ENCODE results near the gene COL4A2.

DNA sequence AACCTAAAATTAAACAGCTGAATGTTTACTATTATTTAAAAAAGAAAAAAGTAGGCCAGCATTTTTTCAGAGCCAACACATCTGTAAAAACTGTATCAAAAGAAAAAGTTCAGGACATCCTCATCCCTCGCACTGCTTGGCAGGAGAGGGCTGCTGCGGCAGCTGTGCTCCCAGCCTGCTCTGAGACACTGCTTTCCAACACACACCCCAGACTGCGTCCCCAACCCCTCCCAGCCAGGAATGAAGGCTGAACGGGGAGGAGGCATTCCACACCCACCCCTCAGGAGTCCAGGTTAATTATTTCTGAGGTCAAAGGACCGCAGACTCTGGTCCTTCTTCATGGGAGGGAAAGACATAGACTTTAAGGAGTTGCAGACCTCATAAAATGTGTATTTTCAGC is 43.2 kb upstream of the COL4A2 start:
- TF ChIP-seq, protein P1, sequence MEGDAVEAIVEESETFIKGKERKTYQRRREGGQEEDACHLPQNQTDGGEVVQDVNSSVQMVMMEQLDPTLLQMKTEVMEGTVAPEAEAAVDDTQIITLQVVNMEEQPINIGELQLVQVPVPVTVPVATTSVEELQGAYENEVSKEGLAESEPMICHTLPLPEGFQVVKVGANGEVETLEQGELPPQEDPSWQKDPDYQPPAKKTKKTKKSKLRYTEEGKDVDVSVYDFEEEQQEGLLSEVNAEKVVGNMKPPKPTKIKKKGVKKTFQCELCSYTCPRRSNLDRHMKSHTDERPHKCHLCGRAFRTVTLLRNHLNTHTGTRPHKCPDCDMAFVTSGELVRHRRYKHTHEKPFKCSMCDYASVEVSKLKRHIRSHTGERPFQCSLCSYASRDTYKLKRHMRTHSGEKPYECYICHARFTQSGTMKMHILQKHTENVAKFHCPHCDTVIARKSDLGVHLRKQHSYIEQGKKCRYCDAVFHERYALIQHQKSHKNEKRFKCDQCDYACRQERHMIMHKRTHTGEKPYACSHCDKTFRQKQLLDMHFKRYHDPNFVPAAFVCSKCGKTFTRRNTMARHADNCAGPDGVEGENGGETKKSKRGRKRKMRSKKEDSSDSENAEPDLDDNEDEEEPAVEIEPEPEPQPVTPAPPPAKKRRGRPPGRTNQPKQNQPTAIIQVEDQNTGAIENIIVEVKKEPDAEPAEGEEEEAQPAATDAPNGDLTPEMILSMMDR (IDR thresholded peaks at IDR 0.05; ENCODE audit: low read length) = no peak
- TF ChIP-seq EZH2phosphoT487 (IDR thresholded peaks at IDR 0.05; ENCODE audit: low read length) = no peak

Data from MM.1S (cell line).